Activated CD4-positive, alpha-beta T cell treated with anti-CD3 and anti-CD28 coated beads, Interleukin-2, Interleukin-6, amounts not matched to agents 100 ng/mL and 50 ng/mL, durations not matched to agents 16 hours and 8 hours (primary cell): Measurements from ENCODE around the gene CLIP2.
"Not testable (repeated sequence)": the region's sequence is repeated elsewhere in the genome, so short reads cannot be mapped to it uniquely, and the experiment has no call there.

ENCODE experiments used
- DNase-seq: peaks from one replicate; pipeline ENCODE4 v3.0.0-alpha.2; 2020

The CLIP2 gene

GRCh38 chr7:74407958-74408357, 118.8 kb downstream of the CLIP2 start:
- no peak for DNase-seq

DNA sequence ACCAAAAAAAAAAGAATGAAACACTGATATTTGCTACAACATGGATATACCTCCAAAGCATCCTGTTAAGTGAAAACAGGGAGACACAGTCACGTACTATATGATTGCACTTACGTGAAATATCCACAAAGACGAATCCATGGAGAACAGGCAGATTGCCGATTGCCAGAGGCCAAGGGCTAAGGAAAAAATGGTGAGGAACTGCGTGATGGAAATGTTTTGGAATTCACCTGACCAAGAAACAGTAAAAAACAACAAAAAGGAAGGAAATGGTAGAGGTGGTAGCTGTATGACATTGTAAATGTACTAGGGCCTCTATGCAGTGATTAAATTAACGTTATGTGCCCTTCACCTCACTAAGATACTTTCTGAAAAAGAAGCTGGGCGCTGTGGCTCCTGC, 120.4 kb downstream of the CLIP2 start:
- DNase-seq = no peak

GRCh38 chr7:74410772-74411171, 121.6 kb downstream of the CLIP2 start:
- DNase-seq = no peak

DNA sequence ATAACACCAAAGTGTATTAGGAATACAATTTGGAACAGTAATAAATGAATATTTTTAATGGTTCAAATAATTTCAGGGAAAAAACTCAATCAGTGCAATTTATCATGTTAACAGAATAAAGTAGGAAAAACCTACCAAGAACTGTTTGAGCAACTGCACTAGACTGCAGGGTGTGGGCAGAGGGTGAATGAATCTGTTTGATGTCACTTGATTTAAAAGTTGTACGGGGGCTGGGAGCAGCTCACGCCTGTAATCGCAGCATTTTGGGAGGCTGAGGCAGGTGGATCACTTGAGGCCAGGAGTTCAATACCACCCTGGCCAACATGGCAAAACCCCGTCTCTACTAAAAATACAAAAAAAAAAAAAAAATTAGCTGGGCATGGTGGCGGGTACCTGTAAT, 122.4 kb downstream of the CLIP2 start:
- DNase-seq = not testable (repeated sequence)

- DNase-seq = no peak
Observed at GRCh38 chr7:74412056-74412455, 122.8 kb downstream of the CLIP2 start.

GRCh38 chr7:74412603-74413002, 123.4 kb downstream of the CLIP2 start:
- DNase-seq = no peak

DNA sequence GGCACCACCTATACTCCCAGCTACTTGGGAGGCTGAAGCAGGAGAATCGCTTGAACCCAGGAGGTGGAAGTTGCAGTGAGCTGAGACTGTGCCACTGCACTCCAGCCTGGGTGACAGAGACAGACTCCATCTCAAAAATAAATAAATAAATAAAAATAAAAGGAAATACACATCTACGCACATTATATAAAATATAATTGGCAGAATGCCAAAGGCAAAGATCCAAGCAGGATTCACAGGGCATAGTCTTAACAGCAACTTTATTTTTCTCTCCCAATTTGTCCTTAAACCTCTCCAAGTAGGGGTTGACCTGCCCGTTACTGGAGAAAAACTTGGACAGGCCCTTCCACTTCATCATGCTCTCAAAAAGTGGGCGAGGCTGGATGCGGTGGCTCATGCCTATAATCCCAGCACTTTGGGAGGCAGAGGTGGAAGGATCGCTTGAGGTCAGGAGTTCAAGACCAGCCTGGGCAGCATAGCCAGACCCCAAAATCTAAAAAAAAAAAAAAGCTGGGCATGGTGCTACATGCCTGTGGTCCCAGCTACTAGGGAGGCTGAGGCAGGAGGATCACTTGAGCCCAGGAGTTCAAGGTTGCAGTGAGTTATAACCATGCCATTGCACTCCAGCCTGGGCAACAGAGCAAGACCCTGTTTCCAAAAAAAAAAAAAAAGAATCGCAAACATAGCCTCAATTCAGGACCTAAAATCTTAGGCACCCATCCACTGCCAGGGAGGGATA, 125.6 kb downstream of the CLIP2 start:
- DNase-seq = not testable (repeated sequence)

DNA sequence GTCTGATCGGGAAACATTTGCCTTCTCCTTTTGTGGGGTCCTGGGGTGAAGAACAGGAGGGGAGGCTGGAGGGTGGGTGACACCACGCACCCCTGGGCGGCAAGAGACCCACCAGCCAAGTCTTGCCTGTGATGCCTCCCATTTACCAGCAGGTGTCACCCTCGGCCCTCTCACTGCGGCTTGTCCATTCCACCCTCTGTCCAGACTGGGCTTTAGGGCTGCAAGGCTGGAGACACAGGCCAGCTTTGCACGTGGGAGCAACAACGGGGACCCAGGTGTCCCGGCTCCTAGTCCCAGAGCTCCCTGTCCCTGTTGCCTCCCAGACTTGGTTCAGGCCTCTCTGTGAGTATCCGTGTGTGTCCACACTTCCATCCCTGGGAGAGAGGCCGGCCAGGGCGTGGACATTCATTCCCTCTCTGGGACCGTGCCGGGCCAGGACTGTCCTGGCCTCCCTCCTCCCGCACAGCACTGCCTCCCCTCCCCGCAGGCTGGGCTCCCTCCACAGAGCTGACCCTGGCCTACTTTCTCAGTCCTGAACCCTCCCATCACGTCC, 128.3 kb downstream of the CLIP2 start:
- DNase-seq = peak; percentile 68

- no peak for DNase-seq
Observed at GRCh38 chr7:74418076-74418475, 128.9 kb downstream of the CLIP2 start.

- DNase-seq = no peak
Observed at GRCh38 chr7:74418538-74418937, 129.3 kb downstream of the CLIP2 start.

DNA sequence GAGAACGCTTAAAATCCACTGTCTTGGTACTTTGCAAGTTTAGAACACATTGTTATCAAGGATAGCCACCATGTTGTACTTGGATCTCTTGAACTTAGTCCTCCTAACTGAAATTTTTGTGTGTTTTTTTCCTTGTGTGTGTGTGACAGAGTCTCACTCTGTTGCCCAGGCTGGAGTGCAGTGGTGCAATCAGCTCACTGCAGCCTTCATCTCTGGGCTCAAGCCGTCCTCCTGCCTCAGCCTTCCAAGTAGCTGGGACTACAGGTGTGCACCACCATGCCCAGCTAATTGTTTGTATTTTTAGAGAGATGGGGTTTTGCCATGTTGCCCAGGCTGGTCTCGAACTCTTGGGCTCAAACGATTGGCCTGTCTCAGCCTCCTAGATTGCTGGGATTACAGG, 130.0 kb downstream of the CLIP2 start:
- DNase-seq = not testable (repeated sequence)

- DNase-seq = no peak
Observed at GRCh38 chr7:74420006-74420405, 130.8 kb downstream of the CLIP2 start.

DNA sequence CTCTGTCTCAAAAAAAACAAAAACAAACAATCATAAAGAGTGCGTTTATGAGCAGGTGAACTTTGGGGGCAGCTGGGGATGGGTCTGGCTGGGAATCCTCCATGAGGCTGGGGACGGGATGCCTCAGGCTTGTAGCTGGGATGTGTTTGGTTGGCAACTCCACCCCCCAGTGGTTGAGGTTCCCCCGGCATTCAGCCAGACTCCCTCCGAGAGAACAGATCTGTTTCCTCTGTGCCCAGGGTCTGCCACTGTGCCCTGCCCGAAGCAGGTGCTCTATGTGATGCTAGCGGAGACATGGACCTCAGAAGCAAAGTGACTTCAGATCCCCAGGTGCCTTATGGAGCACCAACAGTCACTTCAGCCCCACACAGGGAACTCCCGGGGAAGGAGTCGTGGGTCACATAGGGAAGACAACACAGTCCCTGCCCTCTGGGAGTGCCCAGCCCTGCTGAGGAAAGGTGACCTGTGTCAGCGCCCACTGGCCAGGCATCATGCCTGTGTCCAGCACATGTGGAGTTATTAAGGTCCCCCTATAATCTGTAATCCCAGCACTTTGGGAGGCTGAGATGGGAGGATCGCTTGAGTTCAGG, 135.2 kb downstream of the CLIP2 start:
- DNase-seq = no peak

DNA sequence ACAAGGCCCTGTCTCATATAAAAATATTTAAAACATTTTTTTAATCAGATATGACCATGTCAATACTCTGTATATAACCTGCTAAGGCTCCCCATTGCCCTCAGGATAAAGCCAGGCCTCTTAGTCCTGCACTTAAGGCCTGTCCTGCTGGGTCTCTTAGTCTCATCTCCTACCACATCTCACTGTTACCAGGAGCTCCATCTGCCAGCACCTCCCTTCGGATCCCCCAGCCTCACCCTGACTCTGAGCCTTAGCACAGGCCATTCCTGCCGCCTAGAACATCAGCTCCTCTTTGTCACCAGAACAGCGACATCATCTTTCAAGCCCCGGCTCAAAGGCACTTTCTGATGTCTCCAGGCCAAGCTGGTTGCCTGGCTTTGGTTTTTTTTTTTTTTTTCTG, 138.8 kb downstream of the CLIP2 start:
- no peak for DNase-seq

- no peak for DNase-seq
Observed at GRCh38 chr7:74429153-74429747, 140.0 kb downstream of the CLIP2 start.

DNA sequence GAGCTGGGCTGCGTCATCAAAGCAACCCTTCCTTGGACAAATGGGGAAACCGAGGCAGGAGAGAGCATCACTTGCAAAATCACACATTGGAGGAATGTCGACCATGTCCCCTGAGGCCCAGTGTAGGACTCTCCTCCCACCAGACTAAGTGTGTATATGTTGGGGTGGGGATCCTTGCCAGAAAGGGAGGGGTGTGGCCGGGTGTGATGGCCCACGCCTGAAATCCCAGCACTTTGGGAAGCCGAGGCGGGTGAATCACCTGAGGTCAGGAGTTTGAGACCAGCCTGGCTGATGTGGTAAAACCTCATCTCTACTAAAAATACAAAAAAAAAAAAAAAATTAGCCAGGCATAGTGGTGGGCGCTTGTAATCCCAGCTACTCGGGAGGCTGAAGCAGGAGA, 141.2 kb downstream of the CLIP2 start:
- DNase-seq = not testable (repeated sequence)

DNA sequence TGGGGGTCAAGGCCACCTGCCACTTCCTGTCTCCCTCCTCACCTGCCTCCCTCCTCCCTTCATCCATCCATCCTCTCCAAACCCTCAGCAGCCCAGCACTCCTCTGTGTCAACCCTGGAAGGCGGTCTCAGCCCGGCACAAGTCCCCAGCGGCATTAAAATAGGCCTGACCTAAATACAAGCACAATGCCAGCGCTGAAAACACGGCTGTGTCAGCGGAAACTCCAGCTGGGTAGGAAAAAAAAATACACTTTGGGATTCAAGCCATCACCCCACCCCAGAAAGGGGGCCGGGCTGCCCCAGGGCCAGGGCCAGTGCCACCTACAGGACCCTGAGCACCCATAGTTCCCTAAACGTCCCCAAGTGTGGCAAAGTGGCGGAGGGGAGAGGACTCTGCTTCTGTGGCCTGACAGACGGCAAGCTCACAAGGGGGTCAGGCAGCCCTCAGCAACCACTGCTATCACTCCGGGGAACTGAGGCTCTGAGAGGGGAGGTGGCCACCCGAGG, 141.8 kb downstream of the CLIP2 start:
- no peak for DNase-seq

- DNase-seq = not testable (repeated sequence)
Observed at GRCh38 chr7:74437291-74437571, 148.0 kb downstream of the CLIP2 start.

- DNase-seq = no peak
Observed at GRCh38 chr7:74438327-74438726, 149.1 kb downstream of the CLIP2 start.

- no peak for DNase-seq
Observed at GRCh38 chr7:74439541-74439940, 150.3 kb downstream of the CLIP2 start.

GRCh38 chr7:74440143-74440542, 150.9 kb downstream of the CLIP2 start:
- DNase-seq = not testable (repeated sequence)

GRCh38 chr7:74441801-74442200, 152.6 kb downstream of the CLIP2 start:
- no peak for DNase-seq

GRCh38 chr7:74443543-74444247, 154.5 kb downstream of the CLIP2 start:
- no peak for DNase-seq
